ENCODE data around the gene GATD1. TPM values are rescaled to one million over a fixed set of nuclear protein-coding genes. Genes with fewer than 3 reads are reported as not detected.

GATD1 gene
- total RNA-seq, 4 donors from 2014 or later = 28.0 to 239 (median 38.4) TPM

GRCh38 chr11:821512-822371 lies 44.5 kb upstream of the GATD1 start:
- WGBS, 2 donors (ENCODE audit: low coverage in 1 of 2) = 80% methylated on average over 22 of the region's 22 CpGs; no CpG with 5 or more reads in 1 of the 2 donors
- Histone ChIP-seq H3K27me3 (peaks cover 17% of the 10 kb centered on the region), H3K4me3 (peak overlapping the region in 1 of 4 donors; percentile 93), H3K27ac (peak overlapping the region; percentile 96 to 100 (median 97)), H3K36me3 (peaks cover 0 to 14% (median 0%) of the 10 kb centered on the region in 4 donors), H3K9me3 (no peaks in the 10 kb centered on the region), H3K4me1 (peaks cover 22 to 65% (median 60%) of the 10 kb centered on the region in 4 donors)
- TF ChIP-seq CTCF (IDR thresholded peaks at IDR 0.05) (no peak), POLR2AphosphoS5 (IDR thresholded peaks at IDR 0.05) (no peak), EP300 (IDR thresholded peaks at IDR 0.05; ENCODE audit: low read depth) (no peak), POLR2A (IDR thresholded peaks at IDR 0.05) (no peak)
- in situ Hi-C loops (cut with MboI; ENCODE audit: low pct_ligation_motif_present in 1 of 4, low pct_unique_long_range_greater_than_20kb in 1 of 4, low sequenced_read_pairs in 3 of 4) (no loop called here), intact Hi-C loops (cut with DNase I; ENCODE audit: low total_unique reads) (no loop called here)
- DNase-seq = no peak

GRCh38 chr11:820655-821511 lies 43.6 kb upstream of the GATD1 start:
- H3K9me3 ChIP-seq = no peaks in the 10 kb centered on the region
- H3K4me3 ChIP-seq = peak overlapping the region; percentile 62 to 97 (median 86)
- peaks cover 0 to 14% (median 0%) of the 10 kb centered on the region in 4 donors for H3K36me3 ChIP-seq
- WGBS, 2 donors (ENCODE audit: low coverage in 1 of 2) = 52% methylated on average over 11 of the region's 11 CpGs; no CpG with 5 or more reads in 1 of the 2 donors
- peak overlapping the region; percentile 96 to 100 (median 97) for H3K27ac ChIP-seq
- H3K4me1 ChIP-seq = peaks cover 18 to 57% (median 51%) of the 10 kb centered on the region in 4 donors
- intact Hi-C loops (cut with DNase I; ENCODE audit: low total_unique reads) (no loop called here), in situ Hi-C loops (cut with MboI; ENCODE audit: low pct_ligation_motif_present in 1 of 4, low pct_unique_long_range_greater_than_20kb in 1 of 4, low sequenced_read_pairs in 3 of 4) (no loop called here)
- peak; percentile 81 for DNase-seq
- TF ChIP-seq POLR2A (IDR thresholded peaks at IDR 0.05) (peak; percentile 47), EP300 (IDR thresholded peaks at IDR 0.05; ENCODE audit: low read depth) (no peak), POLR2AphosphoS5 (IDR thresholded peaks at IDR 0.05) (peak in 2 of 3 donors; percentile 68 to 77), CTCF (IDR thresholded peaks at IDR 0.05) (no peak)
- peaks cover 9% of the 10 kb centered on the region for H3K27me3 ChIP-seq

GRCh38 chr11:819943-820649 lies 42.8 kb upstream of the GATD1 start:
- in situ Hi-C loops (cut with MboI; ENCODE audit: low pct_ligation_motif_present in 1 of 4, low pct_unique_long_range_greater_than_20kb in 1 of 4, low sequenced_read_pairs in 3 of 4) = no loop called here
- intact Hi-C loops (cut with DNase I; ENCODE audit: low total_unique reads) = no loop called here
- Histone ChIP-seq H3K4me3 (peak overlapping the region; percentile 62 to 97 (median 86)), H3K4me1 (peaks cover 17 to 50% (median 43%) of the 10 kb centered on the region in 4 donors), H3K36me3 (peaks cover 0 to 12% (median 0%) of the 10 kb centered on the region in 4 donors), H3K27ac (peak overlapping the region; percentile 96 to 100 (median 97)), H3K27me3 (peaks cover under 1% of the 10 kb centered on the region), H3K9me3 (no peaks in the 10 kb centered on the region)
- WGBS, 2 donors (ENCODE audit: low coverage in 1 of 2) = 4% methylated on average over 46 of the region's 47 CpGs; no CpG with 5 or more reads in 1 of the 2 donors
- peak; percentile 96 for DNase-seq
- no peak for TF ChIP-seq EP300 (IDR thresholded peaks at IDR 0.05; ENCODE audit: low read depth)
- TF ChIP-seq CTCF (IDR thresholded peaks at IDR 0.05) = no peak
- TF ChIP-seq POLR2A (IDR thresholded peaks at IDR 0.05) = peak; percentile 82
- TF ChIP-seq POLR2AphosphoS5 (IDR thresholded peaks at IDR 0.05) = peak; percentile 68 to 81 (median 76)
